Placental pericyte (primary cell): ENCODE data around the gene BHLHA15. TPM values are rescaled to one million over a fixed set of nuclear protein-coding genes. Genes with fewer than 3 reads are reported as not detected.

Experiments
- total RNA-seq: library from RNA; depleted of rRNA; stranded (reverse); fragments of >200 nt; gene quantifications from 2 replicates; pipeline ENCODE4 v1.2.3, GENCODE V29; 2012

The BHLHA15 gene
- 1.7 and 16.2 TPM in 2 replicates for total RNA-seq

GRCh38 chr7:98211221-98211675 is at the start of gene BHLHA15:
TSS of gene BHLHA15 (plus strand) at chr7:98211439. CDS start at chr7:98212310, 871 bp downstream.

GRCh38 chr7:98251601-98252424 is 40.6 kb downstream of the BHLHA15 start, which contains the start of gene TECPR1:
TSS of gene TECPR1 (minus strand) at chr7:98252232. CDS start at chr7:98246146, 6,086 bp downstream.

Other genes starting within 250 kb of the BHLHA15 start
- not detected in 2 replicates for gene OCM2, start 221.2 kb upstream of the BHLHA15 start, total RNA-seq
- gene LMTK2, start 104.6 kb upstream of the BHLHA15 start, total RNA-seq = 14.3 and 16.0 TPM in 2 replicates
- 18.4 and 24.9 TPM in 2 replicates for gene TECPR1, start 40.8 kb downstream of the BHLHA15 start, total RNA-seq
- gene BRI3, start 70.2 kb downstream of the BHLHA15 start, total RNA-seq = 60.6 and 76.6 TPM in 2 replicates
- gene BAIAP2L1, start 189.7 kb downstream of the BHLHA15 start, total RNA-seq = 9.0 and 10.2 TPM in 2 replicates